Lower lobe of right lung (tissue), 2 donors: ENCODE results near the gene VAPB. TPM values are rescaled to one million over a fixed set of nuclear protein-coding genes. Genes with fewer than 3 reads are reported as not detected.

Experiments
- ATAC-seq, 2 donors: fragments of 200-7000 bp; cut with Tn5 transposase; one replicate each; pipeline ENCODE4 v1.9.1; 2020 to 2022; ENCODE audit warnings: mild to moderate bottlenecking in 2 of 2, moderate library complexity in 2 of 2
- DNase-seq: peaks from one replicate; pipeline ENCODE4 v3.0.0-alpha.2; 2020
- H3K27ac ChIP-seq: fragments of 200-600 bp; one replicate; pipeline ENCODE4 v1.8.0; 2022
- H3K27me3 ChIP-seq: fragments of 200-600 bp; one replicate; pipeline ENCODE4 v1.8.0; 2022; ENCODE audit warnings: low read depth
- H3K36me3 ChIP-seq: fragments of 200-600 bp; one replicate; pipeline ENCODE4 v1.8.0; 2022; ENCODE audit warnings: mild to moderate bottlenecking
- H3K4me1 ChIP-seq: fragments of 200-600 bp; one replicate; pipeline ENCODE4 v1.8.0; 2022
- H3K4me3 ChIP-seq: fragments of 200-600 bp; one replicate; pipeline ENCODE4 v1.8.0; 2022; ENCODE audit warnings: mild to moderate bottlenecking
- H3K9me3 ChIP-seq: fragments of 200-600 bp; one replicate; pipeline ENCODE4 v1.8.0; 2022
- CTCF ChIP-seq: fragments of 200-600 bp; IDR thresholded peaks from one replicate; pipeline ENCODE4 v1.8.0; 2022; ENCODE audit warnings: antibody characterized with exemption, mild to moderate bottlenecking
- intact Hi-C: fragments of 100-400 bp; cut with DNase I; formaldehyde crosslinking; loops from one replicate; pipeline ENCODE4 v1.11.0; 2022
- total RNA-seq: library from RNA; stranded (reverse); fragmentation: NEBNext Ultra II Directional; extraction: Animal tissue kit (Norgen Biotek cat#: 25700); gene quantifications from one replicate; pipeline ENCODE4 v1.2.1, GENCODE V29; 2021
- donor health status: DM: no; HTN: yes; CAD: no; lungs with severe emphysema.

The VAPB gene
- total RNA-seq, 1 donor from 2014 or later, result 44.5 TPM

GRCh38 chr20:58482416-58482815 lies 93.4 kb downstream of the VAPB start:
- DNase-seq (no peak), ATAC-seq (no peak)
- Histone ChIP-seq H3K27me3 (no peaks in the 10 kb centered on the region), H3K4me3 (no peak overlapping the region), H3K4me1 (no peaks in the 10 kb centered on the region), H3K36me3 (no peaks in the 10 kb centered on the region), H3K9me3 (peaks cover 16% of the 10 kb centered on the region), H3K27ac (no peak overlapping the region)
- no peak for TF ChIP-seq CTCF
- intact Hi-C loops, result no loop called here

- Histone ChIP-seq H3K36me3 (no peaks in the 10 kb centered on the region), H3K27me3 (no peaks in the 10 kb centered on the region), H3K4me3 (no peak overlapping the region), H3K9me3 (peaks cover 11% of the 10 kb centered on the region), H3K4me1 (no peaks in the 10 kb centered on the region), H3K27ac (no peak overlapping the region)
- no peak for TF ChIP-seq CTCF
- intact Hi-C loops, result no loop called here
- DNase-seq, result no peak
- ATAC-seq, result no peak
Measured at GRCh38 chr20:58483051-58483450, 94.0 kb downstream of the VAPB start.

GRCh38 chr20:58483470-58483869 lies 94.4 kb downstream of the VAPB start:
- Histone ChIP-seq H3K27me3 (no peaks in the 10 kb centered on the region), H3K4me1 (no peaks in the 10 kb centered on the region), H3K4me3 (no peak overlapping the region), H3K36me3 (no peaks in the 10 kb centered on the region), H3K27ac (no peak overlapping the region), H3K9me3 (peaks cover 10% of the 10 kb centered on the region)
- ATAC-seq (no peak), DNase-seq (no peak)
- TF ChIP-seq CTCF, result no peak
- intact Hi-C loops, result no loop called here

GRCh38 chr20:58485393-58485792 lies 96.4 kb downstream of the VAPB start:
- no peak for TF ChIP-seq CTCF
- ATAC-seq, result no peak
- intact Hi-C loops, result no loop called here
- no peak overlapping the region for H3K27ac ChIP-seq
- peaks cover 10% of the 10 kb centered on the region for H3K9me3 ChIP-seq
- H3K4me3 ChIP-seq, result no peak overlapping the region
- H3K27me3 ChIP-seq, result no peaks in the 10 kb centered on the region
- DNase-seq, result no peak
- H3K4me1 ChIP-seq, result no peaks in the 10 kb centered on the region
- no peaks in the 10 kb centered on the region for H3K36me3 ChIP-seq

- intact Hi-C loops, result no loop called here
- no peak for ATAC-seq
- no peaks in the 10 kb centered on the region for H3K27me3 ChIP-seq
- peaks cover 10% of the 10 kb centered on the region for H3K9me3 ChIP-seq
- H3K4me1 ChIP-seq, result no peaks in the 10 kb centered on the region
- TF ChIP-seq CTCF, result no peak
- H3K36me3 ChIP-seq, result no peaks in the 10 kb centered on the region
- H3K4me3 ChIP-seq, result no peak overlapping the region
- DNase-seq, result no peak
- no peak overlapping the region for H3K27ac ChIP-seq
Measured at GRCh38 chr20:58486207-58486606, 97.2 kb downstream of the VAPB start.
